Osteocyte (in vitro differentiated cells): ENCODE results near the gene SNX20. TPM values are rescaled to one million over a fixed set of nuclear protein-coding genes. Genes with fewer than 3 reads are reported as not detected.

Experiments
- DNase-seq: peaks from one replicate; pipeline ENCODE4 v3.0.0; 2021; ENCODE audit warnings: mixed read lengths; ENCODE audit not compliant: unreplicated experiment; ENCODE audit errors: extremely low spot score
- H3K27ac Mint-ChIP-seq: one replicate; pipeline ENCODE4 v1.8.0; 2021; ENCODE audit warnings: mild to moderate bottlenecking, mixed read lengths; ENCODE audit not compliant: unreplicated experiment
- H3K27me3 Mint-ChIP-seq: one replicate; pipeline ENCODE4 v1.8.0; 2021; ENCODE audit warnings: mixed read lengths; ENCODE audit not compliant: unreplicated experiment
- H3K36me3 Mint-ChIP-seq: one replicate; pipeline ENCODE4 v1.8.0; 2021; ENCODE audit warnings: mixed read lengths; ENCODE audit not compliant: unreplicated experiment
- H3K4me1 Mint-ChIP-seq: one replicate; pipeline ENCODE4 v1.8.0; 2021; ENCODE audit warnings: mixed read lengths; ENCODE audit not compliant: unreplicated experiment
- H3K4me3 Mint-ChIP-seq: one replicate; pipeline ENCODE4 v1.8.0; 2021; ENCODE audit warnings: mild to moderate bottlenecking, moderate library complexity, mixed read lengths; ENCODE audit not compliant: unreplicated experiment
- H3K9me3 Mint-ChIP-seq: one replicate; pipeline ENCODE4 v1.8.0; 2021; ENCODE audit warnings: mixed read lengths; ENCODE audit not compliant: unreplicated experiment
- total RNA-seq: library from RNA; stranded (reverse); gene quantifications from 2 replicates; pipeline ENCODE4 v1.2.1, GENCODE V29; 2021
- TF ChIP-seq, protein P1 (sequence below): fragments of 200-600 bp; sonication (generic); IDR thresholded peaks from 2 replicates; pipeline ENCODE4 v1.5.0; 2021; ENCODE audit warnings: antibody characterized with exemption, mild to moderate bottlenecking, moderate library complexity

The SNX20 gene
- total RNA-seq, 1 donor from 2014 or later: not detected

- H3K4me3 Mint-ChIP-seq: no peak overlapping the region
- TF ChIP-seq, protein P1, sequence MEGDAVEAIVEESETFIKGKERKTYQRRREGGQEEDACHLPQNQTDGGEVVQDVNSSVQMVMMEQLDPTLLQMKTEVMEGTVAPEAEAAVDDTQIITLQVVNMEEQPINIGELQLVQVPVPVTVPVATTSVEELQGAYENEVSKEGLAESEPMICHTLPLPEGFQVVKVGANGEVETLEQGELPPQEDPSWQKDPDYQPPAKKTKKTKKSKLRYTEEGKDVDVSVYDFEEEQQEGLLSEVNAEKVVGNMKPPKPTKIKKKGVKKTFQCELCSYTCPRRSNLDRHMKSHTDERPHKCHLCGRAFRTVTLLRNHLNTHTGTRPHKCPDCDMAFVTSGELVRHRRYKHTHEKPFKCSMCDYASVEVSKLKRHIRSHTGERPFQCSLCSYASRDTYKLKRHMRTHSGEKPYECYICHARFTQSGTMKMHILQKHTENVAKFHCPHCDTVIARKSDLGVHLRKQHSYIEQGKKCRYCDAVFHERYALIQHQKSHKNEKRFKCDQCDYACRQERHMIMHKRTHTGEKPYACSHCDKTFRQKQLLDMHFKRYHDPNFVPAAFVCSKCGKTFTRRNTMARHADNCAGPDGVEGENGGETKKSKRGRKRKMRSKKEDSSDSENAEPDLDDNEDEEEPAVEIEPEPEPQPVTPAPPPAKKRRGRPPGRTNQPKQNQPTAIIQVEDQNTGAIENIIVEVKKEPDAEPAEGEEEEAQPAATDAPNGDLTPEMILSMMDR: no peak
- no peak for DNase-seq
- H3K27me3 Mint-ChIP-seq: no peaks in the 10 kb centered on the region
- H3K27ac Mint-ChIP-seq: no peak overlapping the region
- peaks cover 10% of the 10 kb centered on the region for H3K9me3 Mint-ChIP-seq
- H3K36me3 Mint-ChIP-seq: no peaks in the 10 kb centered on the region
- H3K4me1 Mint-ChIP-seq: peaks cover 5% of the 10 kb centered on the region
These were observed 13.4 kb downstream of the SNX20 start for GRCh38 chr16:50667497-50668367.

DNA sequence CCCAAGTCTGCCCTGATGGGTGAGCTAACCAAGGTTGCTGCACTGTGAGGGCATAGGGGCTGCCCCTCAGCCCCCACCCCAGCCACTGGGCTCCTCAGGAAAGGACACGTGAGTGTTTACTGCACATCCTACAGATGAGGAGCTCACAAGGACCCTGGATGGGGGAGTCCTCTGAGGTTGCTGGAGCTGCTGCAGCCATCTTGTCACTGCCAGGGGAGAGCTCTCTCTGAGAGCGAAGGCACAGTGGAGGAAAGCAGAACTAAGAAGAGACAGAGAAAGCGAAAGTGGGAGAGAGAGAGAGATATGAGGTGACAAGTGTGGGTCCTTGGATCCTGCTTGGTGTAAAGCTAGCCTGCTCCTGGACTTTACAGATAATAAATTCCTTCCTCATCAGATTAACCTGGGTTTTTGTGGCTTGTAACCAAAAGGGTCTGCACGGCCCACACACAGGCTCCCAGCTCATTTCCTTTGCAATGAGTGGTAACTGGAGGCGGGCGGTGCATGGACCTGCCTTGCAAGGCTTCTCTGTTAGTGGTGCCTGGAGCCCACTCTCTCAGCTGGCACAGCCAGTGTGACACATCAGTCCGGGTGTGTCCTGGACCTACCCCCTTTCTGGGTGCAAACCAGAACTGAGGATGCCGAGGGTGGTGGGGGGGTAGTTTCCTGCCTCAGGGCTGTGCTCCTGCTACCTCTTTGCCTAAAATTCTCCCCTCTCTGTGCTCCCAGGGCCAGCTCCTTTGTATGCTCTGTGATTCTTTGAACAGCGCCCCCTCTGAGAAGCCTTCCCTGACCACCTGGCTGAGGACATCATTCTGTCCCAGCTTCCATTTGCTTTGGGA, 14.2 kb downstream of the SNX20 start:
- H3K4me1 Mint-ChIP-seq: peaks cover 5% of the 10 kb centered on the region
- H3K27ac Mint-ChIP-seq: no peak overlapping the region
- DNase-seq: no peak
- TF ChIP-seq, protein P1: no peak
- H3K4me3 Mint-ChIP-seq: no peak overlapping the region
- H3K27me3 Mint-ChIP-seq: no peaks in the 10 kb centered on the region
- H3K36me3 Mint-ChIP-seq: no peaks in the 10 kb centered on the region
- H3K9me3 Mint-ChIP-seq: peaks cover 7% of the 10 kb centered on the region

DNA sequence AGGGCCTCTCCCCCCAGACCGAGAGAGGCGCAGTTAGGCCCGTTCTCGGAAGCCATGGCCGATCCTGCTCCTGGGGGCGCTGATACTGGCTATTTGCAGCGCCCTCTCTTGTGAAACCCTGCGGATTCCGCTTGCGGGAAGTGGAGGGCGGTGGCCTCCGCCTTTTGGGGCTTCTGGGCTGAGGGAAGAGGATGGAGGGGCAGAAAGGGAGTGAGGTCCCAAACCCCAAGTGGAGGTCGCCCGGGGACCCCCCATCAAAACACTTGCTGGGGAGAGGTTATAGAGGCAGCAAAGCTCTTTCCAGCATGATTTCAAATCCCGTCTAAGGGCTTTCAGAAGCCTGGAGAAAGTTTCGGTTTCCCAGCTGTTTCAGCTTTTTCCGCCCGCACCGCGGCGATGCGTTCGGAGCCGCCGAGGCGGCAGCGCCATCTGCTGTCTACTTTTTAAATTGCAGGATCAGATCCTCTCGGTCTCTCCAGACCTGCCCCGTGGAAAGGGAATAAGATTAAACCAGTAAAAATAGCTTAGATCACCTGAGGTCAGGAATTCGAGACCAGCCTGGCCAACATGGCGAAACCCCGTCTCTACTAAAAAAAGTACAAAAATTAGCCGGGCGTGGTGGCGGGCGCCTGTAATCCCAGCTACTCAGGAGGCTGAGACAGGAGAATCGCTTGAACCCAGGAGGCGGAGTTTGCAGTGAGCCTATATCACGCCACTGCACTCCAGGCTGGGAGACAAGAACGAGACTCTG, 15.8 kb downstream of the SNX20 start:
- H3K27ac Mint-ChIP-seq: peak overlapping the region; percentile 10
- peaks cover 2% of the 10 kb centered on the region for H3K27me3 Mint-ChIP-seq
- peaks cover 5% of the 10 kb centered on the region for H3K4me1 Mint-ChIP-seq

DNA sequence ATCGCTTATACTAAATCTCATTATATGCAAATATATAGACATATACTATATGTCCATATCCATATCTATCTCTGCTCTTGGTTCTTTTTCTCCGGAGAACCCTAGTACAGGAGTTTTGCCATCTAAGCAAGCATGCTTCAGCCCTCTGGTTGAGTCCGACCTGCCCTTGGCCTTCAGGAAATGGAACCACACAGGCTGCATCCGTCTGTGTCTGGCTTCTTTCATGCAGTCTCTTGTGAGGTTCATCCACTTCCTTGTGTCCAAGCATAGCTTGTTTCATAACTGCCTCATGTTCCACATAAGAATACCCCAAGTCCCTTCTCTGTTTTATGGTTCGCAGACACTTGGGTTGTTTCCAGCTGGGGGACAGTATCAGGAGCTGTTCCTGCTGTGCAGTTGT, 16.8 kb downstream of the SNX20 start:
- no peak for DNase-seq
- Mint-ChIP-seq H3K4me3 (no peak overlapping the region), H3K27ac (no peak overlapping the region), H3K4me1 (peaks cover 5% of the 10 kb centered on the region), H3K27me3 (peaks cover 2% of the 10 kb centered on the region), H3K36me3 (no peaks in the 10 kb centered on the region), H3K9me3 (no peaks in the 10 kb centered on the region)
- TF ChIP-seq, protein P1: no peak

More for the DNA sequence above, 15.8 kb downstream of the SNX20 start:
- no peaks in the 10 kb centered on the region for H3K36me3 Mint-ChIP-seq
- no peaks in the 10 kb centered on the region for H3K9me3 Mint-ChIP-seq
- peak; percentile 95 for DNase-seq
- peak overlapping the region; percentile 61 for H3K4me3 Mint-ChIP-seq
- TF ChIP-seq, protein P1: peak; percentile 93
